HG03025 (cell line): ENCODE data around the gene CDC123.
"Not testable (repeated sequence)": the region's sequence is repeated elsewhere in the genome, so short reads cannot be mapped to it uniquely, and the experiment has no call there.

ENCODE experiments used
- ATAC-seq: cut with Tn5 transposase; IDR thresholded peaks from one replicate; pipeline ENCODE4 v1.9.1; 2021; ENCODE audit warnings: mild to moderate bottlenecking, moderate library complexity; ENCODE audit not compliant: unreplicated experiment, low FRiP score

CDC123 gene

GRCh38 chr10:12226438-12226837 is 30.4 kb downstream of the CDC123 start:
- ATAC-seq = not testable (repeated sequence)

DNA sequence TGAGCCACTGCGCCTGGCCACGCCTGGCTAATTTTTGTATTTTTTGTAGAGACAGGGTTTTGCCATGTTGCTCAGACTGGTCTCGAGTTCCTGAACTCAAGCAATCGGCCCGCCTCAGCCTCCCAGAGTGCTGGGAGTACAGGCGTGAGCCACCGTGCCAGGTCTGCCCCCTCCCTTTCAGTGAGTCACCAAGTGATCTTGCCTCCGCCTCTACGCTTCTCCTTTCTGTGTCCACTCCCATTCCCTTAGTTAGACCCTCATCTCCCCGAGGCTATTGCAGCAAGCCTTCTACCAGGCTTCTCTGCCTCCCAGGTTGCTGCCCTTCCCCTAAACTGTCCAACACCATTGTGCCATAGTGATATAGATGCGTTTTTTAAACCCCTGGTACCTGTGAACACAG is 32.9 kb downstream of the CDC123 start:
- no peak for ATAC-seq

DNA sequence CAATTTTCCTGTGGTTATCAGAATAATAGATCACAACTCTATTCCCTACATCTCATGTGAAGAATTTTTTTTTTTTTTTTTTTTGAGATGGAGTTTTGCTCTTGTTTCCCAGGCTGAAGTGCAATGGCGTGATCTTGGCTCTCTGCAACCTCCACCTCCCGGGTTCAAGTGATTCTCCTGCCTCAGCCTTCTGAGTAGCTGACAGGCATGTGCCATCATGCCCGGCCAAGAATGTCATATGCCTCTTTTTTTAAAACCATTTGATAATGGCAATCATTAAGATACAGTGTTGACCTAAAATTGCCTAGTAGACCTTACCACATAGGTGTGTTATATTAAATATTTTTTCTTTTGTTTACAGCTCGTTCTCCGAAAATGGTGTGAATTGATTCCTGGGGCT is 38.7 kb downstream of the CDC123 start:
- not testable (repeated sequence) for ATAC-seq

DNA sequence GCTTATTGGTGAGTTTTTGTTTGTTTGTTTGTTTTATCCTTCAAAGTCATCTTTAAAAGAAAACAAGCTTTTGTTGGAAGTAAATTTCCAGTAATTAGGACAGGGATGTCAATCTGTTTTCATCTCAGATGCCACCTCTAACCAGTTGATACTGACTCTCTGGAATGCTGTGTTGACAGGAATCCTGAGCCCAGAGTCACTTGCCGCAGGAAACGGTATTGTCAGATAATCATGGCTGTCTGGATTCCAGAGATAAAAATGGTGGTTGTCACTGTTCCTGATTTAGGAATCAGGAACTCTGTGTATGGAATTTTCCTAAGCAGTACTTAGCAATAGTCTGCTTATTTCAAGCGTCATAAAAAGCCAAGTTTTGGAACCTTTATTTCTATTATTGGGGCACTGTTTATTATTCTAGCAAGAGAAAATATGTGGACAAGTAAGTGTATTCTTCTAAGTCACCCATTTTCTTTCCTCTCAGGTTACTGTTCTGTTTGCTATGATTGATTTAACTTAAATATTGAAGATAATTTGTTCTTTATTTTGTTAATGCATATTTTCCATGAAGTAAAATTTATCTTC is 39.2 kb downstream of the CDC123 start:
- no peak for ATAC-seq

GRCh38 chr10:12235796-12236195 is 39.8 kb downstream of the CDC123 start:
- ATAC-seq = no peak

GRCh38 chr10:12237265-12238220 is 41.6 kb downstream of the CDC123 start:
- no peak for ATAC-seq

GRCh38 chr10:12238821-12239220 is 42.8 kb downstream of the CDC123 start:
- ATAC-seq = no peak

- ATAC-seq = no peak
These were observed 46.0 kb downstream of the CDC123 start for GRCh38 chr10:12241810-12242529.

DNA sequence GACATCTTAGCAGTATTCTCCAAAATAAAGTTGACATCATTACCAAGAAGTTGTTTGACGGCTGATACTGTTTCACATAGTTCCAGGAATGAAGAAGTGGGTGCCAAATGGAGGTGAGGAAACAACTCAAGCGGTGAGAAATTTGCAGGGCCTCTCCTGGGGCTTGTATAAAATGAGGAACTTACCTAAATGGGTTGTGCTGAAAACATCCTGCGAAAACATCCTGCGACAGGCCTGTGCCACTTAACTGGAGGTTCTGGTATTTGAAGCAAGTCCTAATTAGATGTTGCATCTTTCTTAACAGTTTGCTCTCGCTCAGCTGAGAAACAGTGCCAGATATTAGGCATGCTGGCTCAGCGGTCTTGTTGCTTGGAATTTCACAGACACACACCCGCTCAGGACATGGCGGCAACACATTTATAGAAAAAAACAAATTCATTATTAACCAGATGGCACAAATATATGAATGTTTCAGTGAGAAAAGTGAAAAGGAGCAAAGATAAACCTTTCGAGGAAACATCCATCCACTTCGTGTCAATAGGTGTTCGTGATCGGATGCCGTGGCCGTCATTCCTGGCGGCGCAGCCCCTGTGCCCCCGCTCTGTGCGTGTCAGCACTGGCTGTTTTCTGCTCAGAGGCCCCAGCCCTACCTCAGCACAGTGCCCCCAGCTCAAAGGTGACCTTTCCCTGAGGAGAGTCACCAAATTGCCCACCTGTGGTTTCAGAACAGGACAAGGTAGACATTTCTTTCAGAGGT is 48.1 kb downstream of the CDC123 start:
- no peak for ATAC-seq

GRCh38 chr10:12250181-12250580 is 54.2 kb downstream of the CDC123 start:
- no peak for ATAC-seq

GRCh38 chr10:12250702-12251101 is 54.7 kb downstream of the CDC123 start:
- not testable (repeated sequence) for ATAC-seq

DNA sequence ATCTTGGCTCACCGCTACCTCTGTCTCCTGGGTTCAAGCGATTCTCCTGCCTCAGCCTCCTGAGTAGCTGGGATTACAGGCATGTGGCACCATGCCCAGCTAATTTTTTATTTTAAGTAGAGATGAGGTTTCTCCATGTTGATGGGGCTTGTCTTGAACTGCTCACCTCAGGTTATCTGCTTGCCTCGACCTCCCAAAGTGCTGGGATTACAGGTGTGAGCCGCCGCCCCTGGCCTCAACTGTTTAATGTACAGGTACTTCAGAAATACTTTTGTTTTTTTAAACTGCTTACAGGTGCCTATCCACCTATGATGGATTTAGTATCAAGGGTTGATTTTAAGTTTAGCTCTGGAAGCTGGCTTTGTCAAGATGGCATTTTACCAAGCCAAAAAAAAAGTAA is 55.6 kb downstream of the CDC123 start:
- no peak for ATAC-seq

GRCh38 chr10:12252882-12253546 is 57.0 kb downstream of the CDC123 start:
- ATAC-seq = no peak

GRCh38 chr10:12255048-12255447 is 59.1 kb downstream of the CDC123 start:
- ATAC-seq = no peak

DNA sequence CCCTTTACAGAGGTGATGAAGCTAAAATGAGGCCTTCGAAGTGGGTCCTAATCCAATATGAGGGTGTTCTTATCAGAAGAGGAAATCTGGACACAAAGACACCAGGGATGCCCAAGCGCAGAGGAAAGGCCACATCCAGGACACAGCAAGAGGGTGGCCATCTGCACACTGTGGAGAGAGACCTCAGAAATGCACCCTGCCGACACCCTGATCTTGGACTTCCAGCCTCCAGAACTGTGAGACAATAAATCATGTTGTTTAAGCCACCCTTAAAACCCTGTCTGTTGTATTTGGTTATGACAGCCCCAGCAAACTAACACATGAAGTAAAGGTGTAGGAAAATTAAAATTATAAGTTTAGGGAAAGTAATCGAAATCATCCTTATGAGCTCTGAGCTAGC is 64.0 kb downstream of the CDC123 start:
- no peak for ATAC-seq

DNA sequence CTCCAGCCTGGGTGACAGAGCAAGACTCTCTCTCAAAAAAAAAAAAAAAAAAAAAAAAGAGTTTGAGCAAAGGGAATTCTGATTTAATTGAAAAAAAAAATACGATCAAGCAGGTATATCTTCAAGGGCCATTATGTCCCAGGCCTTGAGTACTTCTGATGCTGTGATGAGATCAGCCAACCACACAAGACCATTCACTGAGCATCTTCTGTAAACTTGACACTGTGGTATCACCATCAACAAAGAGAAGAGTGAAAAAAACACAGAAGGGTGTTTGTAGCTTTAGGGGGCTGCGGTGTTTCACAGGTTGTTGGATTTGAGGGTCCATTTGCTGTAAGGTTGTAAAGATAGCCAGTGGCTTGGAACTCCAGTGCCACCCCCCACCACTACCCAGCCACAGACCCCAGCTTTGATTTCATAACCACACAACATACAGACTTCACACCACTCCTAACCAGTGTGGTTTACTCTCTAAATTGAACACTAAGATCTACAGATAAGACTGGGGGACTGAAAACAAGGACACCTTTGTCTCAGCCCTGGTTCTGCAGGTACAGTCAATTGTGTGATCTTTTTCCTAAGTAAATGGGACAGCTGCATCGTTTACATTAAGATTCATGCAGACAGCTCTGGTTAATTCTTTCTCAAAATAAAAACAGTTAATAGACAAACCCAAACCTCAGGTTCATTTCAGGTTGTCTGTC is 66.4 kb downstream of the CDC123 start:
- no peak for ATAC-seq

DNA sequence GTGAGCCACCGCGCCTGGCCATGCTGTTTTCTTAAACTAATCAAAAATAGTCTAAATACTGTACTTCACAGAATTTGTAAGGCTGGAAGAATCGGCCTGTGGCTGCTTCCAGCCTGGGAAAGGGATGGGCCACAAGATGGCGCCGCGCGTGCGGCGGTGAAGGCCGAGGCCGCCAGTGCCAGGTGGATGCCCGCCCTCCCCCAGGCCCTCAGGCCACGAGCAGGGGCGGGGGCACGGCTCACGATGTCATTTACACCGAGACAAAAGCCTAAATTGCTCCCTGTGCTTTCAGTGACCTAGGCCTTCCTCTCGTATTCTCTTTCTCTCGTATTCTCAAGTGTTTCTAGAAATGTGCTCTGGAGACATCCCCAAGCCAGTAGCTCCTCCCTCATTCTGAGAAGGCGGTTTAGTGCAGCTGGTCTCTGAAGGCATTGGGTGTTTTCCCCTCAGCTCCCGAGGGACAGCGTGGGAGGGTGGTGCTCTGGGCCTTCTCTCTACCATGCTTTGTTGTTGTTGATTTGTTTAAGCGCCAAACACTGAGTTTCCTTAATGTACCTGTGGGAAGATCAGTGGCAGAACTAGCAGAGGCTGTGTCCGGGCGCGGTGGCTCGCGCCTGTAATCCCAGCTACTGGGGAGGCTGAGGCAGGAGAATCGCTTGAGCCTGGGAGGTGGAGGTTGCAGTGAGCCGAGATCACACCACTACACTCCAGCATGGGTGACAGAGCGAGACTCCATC is 68.4 kb downstream of the CDC123 start:
- ATAC-seq = peak; percentile 91

GRCh38 chr10:12269056-12269455 is 73.1 kb downstream of the CDC123 start:
- ATAC-seq = no peak

GRCh38 chr10:12271210-12271540 is 75.2 kb downstream of the CDC123 start:
- ATAC-seq = no peak
